HEK293 (cell line): ENCODE measurements around the gene TMIE.

ENCODE experiments used
- CTCF ChIA-PET: fragments of 350-600 bp; formaldehyde crosslinking; extraction: SDS; loops from one replicate; lab custom pipeline; 2021; ENCODE audit warnings: antibody characterized with exemption; lab: Yijun Ruan, JAX
- POLR2A ChIA-PET: fragments of 300-600 bp; formaldehyde crosslinking; extraction: SDS; loops from one replicate; lab custom pipeline; 2020; ENCODE audit warnings: antibody characterized with exemption, inconsistent platforms; lab: Yijun Ruan, JAX
- H3K27ac ChIP-seq: fragments of 200-500 bp; sonication (Bioruptor generic); 2 replicates; pipeline ENCODE4 v1.5.1; 2014; ENCODE audit warnings: low read depth, low read length, control low read depth, inconsistent platforms; ENCODE audit errors: extremely low read depth
- H3K36me3 ChIP-seq, 2 experiments: fragments of 200-500 bp in 1 of 2; sonication (Bioruptor generic) in 1 of 2; 1 replicate in 1 of 2; 2 replicates in 1 of 2; pipeline ENCODE4 v1.5.1; 2014 to 2017; ENCODE audit warnings: inconsistent platforms in 2 of 2, low read length in 2 of 2; ENCODE audit not compliant: control insufficient read depth in 2 of 2, insufficient read depth in 1 of 2
- H3K4me1 ChIP-seq: fragments of 200-500 bp; sonication (Bioruptor generic); 2 replicates; pipeline ENCODE4 v1.5.1; 2014; ENCODE audit warnings: mild to moderate bottlenecking, low read length, inconsistent platforms; ENCODE audit not compliant: control insufficient read depth, insufficient read depth
- H3K4me3 ChIP-seq: 2 replicates; pipeline ENCODE4 v1.5.1; 2011; ENCODE audit warnings: low read depth, mild to moderate bottlenecking, control low read depth, low read length, moderate library complexity
- H3K9me3 ChIP-seq: fragments of 200-500 bp; sonication (Bioruptor generic); 2 replicates; pipeline ENCODE4 v1.5.1; 2014; ENCODE audit warnings: low read depth, low read length, inconsistent platforms; ENCODE audit not compliant: control insufficient read depth, insufficient read depth
- IKZF3 ChIP-seq: fragments of 450-650 bp; IDR thresholded peaks from 2 replicates; pipeline ENCODE4 v1.5.0; 2018; ENCODE audit warnings: missing biosample characterization, mild to moderate bottlenecking, missing genetic modification characterization, moderate library complexity
- KLF1 ChIP-seq: fragments of 450-650 bp; formaldehyde crosslinking; IDR thresholded peaks from 2 replicates; pipeline ENCODE4 v1.5.1; 2016; ENCODE audit warnings: missing biosample characterization, missing genetic modification characterization
- KLF16 ChIP-seq: fragments of 450-650 bp; formaldehyde crosslinking; IDR thresholded peaks from 2 replicates; pipeline ENCODE4 v1.5.1; 2017; ENCODE audit warnings: missing biosample characterization, missing genetic modification characterization
- PRDM4 ChIP-seq: fragments of 450-650 bp; formaldehyde crosslinking; IDR thresholded peaks from 2 replicates; pipeline ENCODE4 v1.5.1; 2017; ENCODE audit warnings: missing biosample characterization, missing genetic modification characterization
- SCRT2 ChIP-seq: fragments of 450-650 bp; formaldehyde crosslinking; IDR thresholded peaks from 2 replicates; pipeline ENCODE4 v1.5.1; 2016; ENCODE audit warnings: missing biosample characterization, missing genetic modification characterization
- ZBTB17 ChIP-seq: fragments of 450-650 bp; formaldehyde crosslinking; IDR thresholded peaks from 2 replicates; pipeline ENCODE4 v1.5.1; 2016; ENCODE audit warnings: missing biosample characterization, missing genetic modification characterization
- ZIC2 ChIP-seq: fragments of 450-650 bp; formaldehyde crosslinking; IDR thresholded peaks from 2 replicates; pipeline ENCODE4 v1.5.1; 2016; ENCODE audit warnings: missing biosample characterization, missing genetic modification characterization
- ZNF2 ChIP-seq: fragments of 450-650 bp; formaldehyde crosslinking; IDR thresholded peaks from 2 replicates; pipeline ENCODE4 v1.5.1; 2016; ENCODE audit warnings: missing biosample characterization, missing genetic modification characterization
- ZNF221 ChIP-seq: fragments of 450-650 bp; formaldehyde crosslinking; IDR thresholded peaks from 2 replicates; pipeline ENCODE4 v1.5.1; 2017; ENCODE audit warnings: missing biosample characterization, missing genetic modification characterization, borderline replicate concordance
- ZNF274 ChIP-seq, 2 experiments: fragments of 200-500 bp in 1 of 2; fragments of 450-650 bp in 1 of 2; sonication (Bioruptor generic) in 1 of 2; formaldehyde crosslinking in 1 of 2; IDR thresholded peaks; 2 replicates each; pipeline versions ENCODE4 v1.5.1 to v1.6.1; 2014 to 2016; ENCODE audit warnings: borderline replicate concordance in 1 of 2, inconsistent platforms in 1 of 2, low read length in 1 of 2, missing biosample characterization in 1 of 2, missing genetic modification characterization in 1 of 2
- ZNF280D ChIP-seq: fragments of 450-650 bp; formaldehyde crosslinking; IDR thresholded peaks from 2 replicates; pipeline ENCODE4 v1.5.1; 2016; ENCODE audit warnings: missing biosample characterization, missing genetic modification characterization
- ZNF48 ChIP-seq: fragments of 450-650 bp; formaldehyde crosslinking; IDR thresholded peaks from 2 replicates; pipeline ENCODE4 v1.5.1; 2016; ENCODE audit warnings: missing biosample characterization, missing genetic modification characterization
- ZNF529 ChIP-seq: fragments of 450-650 bp; formaldehyde crosslinking; IDR thresholded peaks from 2 replicates; pipeline ENCODE4 v1.5.1; 2017; ENCODE audit warnings: missing genetic modification characterization, missing biosample characterization; ENCODE audit not compliant: insufficient replicate concordance
- ZNF664 ChIP-seq: fragments of 450-650 bp; formaldehyde crosslinking; IDR thresholded peaks from 2 replicates; pipeline ENCODE4 v1.5.1; 2016; ENCODE audit warnings: missing biosample characterization, missing genetic modification characterization
- ZNF670 ChIP-seq: fragments of 450-650 bp; formaldehyde crosslinking; IDR thresholded peaks from 2 replicates; pipeline ENCODE4 v1.5.1; 2016; ENCODE audit warnings: missing biosample characterization, missing genetic modification characterization, low read depth
- ZNF677 ChIP-seq: fragments of 450-650 bp; IDR thresholded peaks from 2 replicates; pipeline ENCODE4 v1.5.0; 2018; ENCODE audit warnings: missing biosample characterization, mild to moderate bottlenecking, missing genetic modification characterization, moderate library complexity
- ZNF791 ChIP-seq: fragments of 450-650 bp; formaldehyde crosslinking; IDR thresholded peaks from 2 replicates; pipeline ENCODE4 v1.5.1; 2016; ENCODE audit warnings: missing biosample characterization, missing genetic modification characterization
- ZSCAN30 ChIP-seq: fragments of 450-650 bp; IDR thresholded peaks from 2 replicates; pipeline ENCODE4 v1.5.1; 2018; ENCODE audit warnings: missing biosample characterization, mild to moderate bottlenecking, missing genetic modification characterization, moderate library complexity
- ZSCAN4 ChIP-seq: fragments of 450-650 bp; formaldehyde crosslinking; IDR thresholded peaks from 2 replicates; pipeline ENCODE4 v1.5.1; 2017; ENCODE audit warnings: missing biosample characterization, missing genetic modification characterization
- TF ChIP-seq, protein P1 (sequence below): sonication (generic); formaldehyde crosslinking; IDR thresholded peaks from 2 replicates; pipeline ENCODE4 v1.8.1; 2022; ENCODE audit warnings: mild to moderate bottlenecking, moderate library complexity, missing genetic modification reagents
- TF ChIP-seq, protein P2 (sequence below): fragments of 450-650 bp; formaldehyde crosslinking; IDR thresholded peaks from 2 replicates; pipeline ENCODE4 v1.5.1; 2016; ENCODE audit warnings: missing biosample characterization, missing genetic modification characterization

The TMIE gene

GRCh38 chr3:46685446-46685845 lies 15.7 kb upstream of the TMIE start:
- Histone ChIP-seq H3K36me3 (no peaks in the 10 kb centered on the region), H3K4me3 (no peak overlapping the region), H3K27ac (no peak overlapping the region), H3K4me1 (no peaks in the 10 kb centered on the region), H3K9me3 (no peaks in the 10 kb centered on the region)
- TF ChIP-seq, protein P1, sequence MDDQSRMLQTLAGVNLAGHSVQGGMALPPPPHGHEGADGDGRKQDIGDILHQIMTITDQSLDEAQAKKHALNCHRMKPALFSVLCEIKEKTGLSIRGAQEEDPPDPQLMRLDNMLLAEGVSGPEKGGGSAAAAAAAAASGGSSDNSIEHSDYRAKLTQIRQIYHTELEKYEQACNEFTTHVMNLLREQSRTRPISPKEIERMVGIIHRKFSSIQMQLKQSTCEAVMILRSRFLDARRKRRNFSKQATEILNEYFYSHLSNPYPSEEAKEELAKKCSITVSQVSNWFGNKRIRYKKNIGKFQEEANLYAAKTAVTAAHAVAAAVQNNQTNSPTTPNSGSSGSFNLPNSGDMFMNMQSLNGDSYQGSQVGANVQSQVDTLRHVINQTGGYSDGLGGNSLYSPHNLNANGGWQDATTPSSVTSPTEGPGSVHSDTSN (CRISPR knock-in tag) = no peak
- TF ChIP-seq KLF16 (tag by site-specific recombination) = no peak
- TF ChIP-seq ZBTB17 = no peak
- TF ChIP-seq ZNF670 = no peak
- no peak for TF ChIP-seq ZNF280D
- TF ChIP-seq ZNF664 (tag by site-specific recombination) = no peak
- TF ChIP-seq KLF1 = no peak
- no peak for TF ChIP-seq ZSCAN4 (tag by site-specific recombination)
- no peak for TF ChIP-seq ZIC2 (tag by site-specific recombination)
- TF ChIP-seq ZNF791 (tag by site-specific recombination) = no peak
- TF ChIP-seq ZNF529 = no peak
- no peak for TF ChIP-seq ZNF48 (tag by site-specific recombination)
- POLR2A ChIA-PET = no interaction called here
- CTCF ChIA-PET = no interaction called here

- no peaks in the 10 kb centered on the region for H3K36me3 ChIP-seq
- H3K4me1 ChIP-seq = no peaks in the 10 kb centered on the region
- POLR2A ChIA-PET = no interaction called here
- TF ChIP-seq, protein P2, sequence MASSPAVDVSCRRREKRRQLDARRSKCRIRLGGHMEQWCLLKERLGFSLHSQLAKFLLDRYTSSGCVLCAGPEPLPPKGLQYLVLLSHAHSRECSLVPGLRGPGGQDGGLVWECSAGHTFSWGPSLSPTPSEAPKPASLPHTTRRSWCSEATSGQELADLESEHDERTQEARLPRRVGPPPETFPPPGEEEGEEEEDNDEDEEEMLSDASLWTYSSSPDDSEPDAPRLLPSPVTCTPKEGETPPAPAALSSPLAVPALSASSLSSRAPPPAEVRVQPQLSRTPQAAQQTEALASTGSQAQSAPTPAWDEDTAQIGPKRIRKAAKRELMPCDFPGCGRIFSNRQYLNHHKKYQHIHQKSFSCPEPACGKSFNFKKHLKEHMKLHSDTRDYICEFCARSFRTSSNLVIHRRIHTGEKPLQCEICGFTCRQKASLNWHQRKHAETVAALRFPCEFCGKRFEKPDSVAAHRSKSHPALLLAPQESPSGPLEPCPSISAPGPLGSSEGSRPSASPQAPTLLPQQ (tag by site-specific recombination) = no peak
- TF ChIP-seq ZSCAN30 (tag by site-specific recombination) = no peak
- TF ChIP-seq IKZF3 (tag by site-specific recombination) = no peak
- no peak for TF ChIP-seq PRDM4
- no peak for TF ChIP-seq SCRT2
- no peak for TF ChIP-seq ZNF2 (tag by site-specific recombination)
- no peak for TF ChIP-seq ZNF274 (IDR thresholded peaks at IDR 0.05; ENCODE audit: low read length)
- TF ChIP-seq ZNF274 (tag by site-specific recombination; IDR thresholded peaks at IDR 0.05; ENCODE audit: borderline replicate concordance) = no peak
- no peak for TF ChIP-seq ZNF221 (tag by site-specific recombination)
- no peak for TF ChIP-seq ZNF677
- no peaks in the 10 kb centered on the region for H3K9me3 ChIP-seq
- CTCF ChIA-PET = interaction anchor here (0.6 kb wide), 1 partner anchor 169 kb away, joined by 3 read pairs; no protein-coding TSS in a partner anchor
- no peak overlapping the region for H3K4me3 ChIP-seq
- no peak overlapping the region for H3K27ac ChIP-seq
These were observed 10.4 kb upstream of the TMIE start for GRCh38 chr3:46690798-46691197.
